AML-193 (cell line): Measurements from ENCODE around the gene BTBD8.

ENCODE experiments used
- DNase-seq, 2 experiments: peaks; one replicate each; lab custom pipeline; 2025; lab: John Stamatoyannopoulos, UW

BTBD8 gene

GRCh38 chr1:92094090-92094489 lies 13.9 kb downstream of the BTBD8 start:
- no peak for DNase-seq

GRCh38 chr1:92094595-92094994 lies 14.4 kb downstream of the BTBD8 start:
- no peak for DNase-seq

GRCh38 chr1:92095874-92096273 lies 15.7 kb downstream of the BTBD8 start:
- no peak for DNase-seq

- peak; percentile 84 to 88 for DNase-seq
These were observed 16.2 kb downstream of the BTBD8 start for GRCh38 chr1:92096317-92096716.

GRCh38 chr1:92105546-92106081 lies 25.5 kb downstream of the BTBD8 start:
- no peak for DNase-seq

GRCh38 chr1:92108631-92109030 lies 28.5 kb downstream of the BTBD8 start:
- no peak for DNase-seq

GRCh38 chr1:92117526-92117925 lies 37.4 kb downstream of the BTBD8 start:
- DNase-seq: no peak

- DNase-seq: no peak
These were observed 38.7 kb downstream of the BTBD8 start for GRCh38 chr1:92118826-92119225.

- DNase-seq: no peak
These were observed 43.7 kb downstream of the BTBD8 start for GRCh38 chr1:92123868-92124267.

GRCh38 chr1:92125204-92125603 lies 45.1 kb downstream of the BTBD8 start:
- DNase-seq: no peak

GRCh38 chr1:92126088-92126487 lies 45.9 kb downstream of the BTBD8 start:
- no peak for DNase-seq

GRCh38 chr1:92134331-92134730 lies 54.2 kb downstream of the BTBD8 start:
- no peak for DNase-seq

- no peak for DNase-seq
These were observed 56.2 kb downstream of the BTBD8 start for GRCh38 chr1:92136341-92136740.

- DNase-seq: no peak
These were observed 74.8 kb downstream of the BTBD8 start for GRCh38 chr1:92154934-92155333.

GRCh38 chr1:92159593-92159992 lies 79.4 kb downstream of the BTBD8 start:
- DNase-seq: no peak

GRCh38 chr1:92165389-92165788 lies 85.2 kb downstream of the BTBD8 start:
- no peak for DNase-seq

GRCh38 chr1:92167151-92167550 lies 87.0 kb downstream of the BTBD8 start:
- DNase-seq: no peak

GRCh38 chr1:92168657-92169056 lies 88.5 kb downstream of the BTBD8 start:
- no peak for DNase-seq

- no peak for DNase-seq
These were observed 89.3 kb downstream of the BTBD8 start for GRCh38 chr1:92169214-92170005.

- no peak for DNase-seq
These were observed 104.5 kb downstream of the BTBD8 start for GRCh38 chr1:92184632-92185031.

- DNase-seq: no peak
These were observed 105.9 kb downstream of the BTBD8 start for GRCh38 chr1:92186081-92186480.

- DNase-seq: no peak
These were observed 108.5 kb downstream of the BTBD8 start for GRCh38 chr1:92188436-92189255.

- DNase-seq: no peak
These were observed 111.6 kb downstream of the BTBD8 start for GRCh38 chr1:92191726-92192125.
